ENCODE data around the gene EIF2B1. TPM values are rescaled to one million over a fixed set of nuclear protein-coding genes. Genes with fewer than 3 reads are reported as not detected.
"Not testable (repeated sequence)": the region's sequence is repeated elsewhere in the genome, so short reads cannot be mapped to it uniquely, and the experiment has no call there.

The EIF2B1 gene
- total RNA-seq, 8 experiments from 2014 or later = 27.9 to 52.2 (median 40.9) TPM

GRCh38 chr12:123607756-123608155 lies 25.7 kb downstream of the EIF2B1 start:
- H3K4me3 ChIP-seq = no peak overlapping the region
- WGBS, 10 experiments = 35 to 100% (median 57%) methylated on average over 1 to 4 of the region's 4 CpGs; no CpG with 5 or more reads in 5 of the 10 experiments
- in situ Hi-C loops (cut with MboI; ENCODE audit: low pct_unique_long_range_greater_than_20kb in 2 of 9, low sequenced_read_pairs in 9 of 9, unreplicated experiment in 9 of 9) = no loop called here
- H3K4me1 ChIP-seq (replicated peaks in 1 of 2) = peaks cover 7 to 8% of the 10 kb centered on the region in 2 donors
- ATAC-seq (replicated peaks in 6 of 8) = no peak
- no peak overlapping the region for H3K27ac ChIP-seq

- in situ Hi-C loops (cut with MboI; ENCODE audit: low pct_unique_long_range_greater_than_20kb in 2 of 9, low sequenced_read_pairs in 9 of 9, unreplicated experiment in 9 of 9) = not testable (repeated sequence)
- peak overlapping the region in 3 of 5 donors; percentile 85 to 87 (median 87) for H3K4me3 ChIP-seq
- WGBS, 10 experiments = 71 to 100% (median 93%) methylated on average over 1 to 9 of the region's 11 CpGs; no CpG with 5 or more reads in 1 of the 10 experiments
Observed at GRCh38 chr12:123603495-123603894, 30.0 kb downstream of the EIF2B1 start.

GRCh38 chr12:123602651-123603195 lies 30.8 kb downstream of the EIF2B1 start:
- WGBS, 10 experiments = 0 to 40% (median 17%) methylated on average over 1 to 6 of the region's 7 CpGs; no CpG with 5 or more reads in 1 of the 10 experiments
- Histone ChIP-seq H3K4me1 (replicated peaks in 1 of 2) (peaks cover 13 to 14% of the 10 kb centered on the region in 2 donors), H3K4me3 (peak overlapping the region; percentile 85 to 90 (median 87)), H3K27ac (peak overlapping the region; percentile 86 to 95)
- no peak for ATAC-seq (replicated peaks in 6 of 8)
- in situ Hi-C loops (cut with MboI; ENCODE audit: low pct_unique_long_range_greater_than_20kb in 2 of 9, low sequenced_read_pairs in 9 of 9, unreplicated experiment in 9 of 9) = no loop called here

More at GRCh38 chr12:123603495-123603894, 30.0 kb downstream of the EIF2B1 start:
- ATAC-seq (replicated peaks in 6 of 8); H3K27ac ChIP-seq: not testable (repeated sequence)
- peaks cover 13 to 14% of the 10 kb centered on the region in 2 donors for H3K4me1 ChIP-seq (replicated peaks in 1 of 2)

- in situ Hi-C loops (cut with MboI; ENCODE audit: low pct_unique_long_range_greater_than_20kb in 2 of 9, low sequenced_read_pairs in 9 of 9, unreplicated experiment in 9 of 9) = no loop called here
- Histone ChIP-seq H3K4me1 (replicated peaks in 1 of 2) (peaks cover 13 to 14% of the 10 kb centered on the region in 2 donors), H3K27ac (peak within 1 kb of the TSS; percentile 86 to 95), H3K4me3 (peak within 1 kb of the TSS; percentile 85 to 90 (median 87))
- peak; percentile 94 to 97 (median 95) for ATAC-seq (replicated peaks in 6 of 8)
- WGBS, 10 experiments = 0 to 5% (median 0%) methylated on average over 1 to 11 of the region's 81 CpGs; no CpG with 5 or more reads in 3 of the 10 experiments
Observed at GRCh38 chr12:123601602-123602489, 31.6 kb downstream of the EIF2B1 start, which contains the start of gene DDX55. Gene DDX55 (plus strand): TSS chr12:123602099. CDS start chr12:123602149, 50 bp downstream.

- Histone ChIP-seq H3K4me3 (no peak overlapping the region), H3K27ac (no peak overlapping the region), H3K4me1 (replicated peaks in 1 of 2) (peaks cover 13 to 14% of the 10 kb centered on the region in 2 donors)
- WGBS, 10 experiments = 29 to 100% (median 83%) methylated on average over 1 to 7 of the region's 7 CpGs; no CpG with 5 or more reads in 1 of the 10 experiments
- in situ Hi-C loops (cut with MboI; ENCODE audit: low pct_unique_long_range_greater_than_20kb in 2 of 9, low sequenced_read_pairs in 9 of 9, unreplicated experiment in 9 of 9) = no loop called here
- ATAC-seq (replicated peaks in 6 of 8) = no peak
Observed at GRCh38 chr12:123599721-123600120, 33.8 kb downstream of the EIF2B1 start.

GRCh38 chr12:123599310-123599709 lies 34.2 kb downstream of the EIF2B1 start:
- WGBS, 10 experiments = 92 to 100% (median 100%) methylated on average over 1 of the region's 1 CpG; no CpG with 5 or more reads in 3 of the 10 experiments
- H3K4me3 ChIP-seq = no peak overlapping the region
- peaks cover 13 to 14% of the 10 kb centered on the region in 2 donors for H3K4me1 ChIP-seq (replicated peaks in 1 of 2)
- in situ Hi-C loops (cut with MboI; ENCODE audit: low pct_unique_long_range_greater_than_20kb in 2 of 9, low sequenced_read_pairs in 9 of 9, unreplicated experiment in 9 of 9) = no loop called here
- ATAC-seq (replicated peaks in 6 of 8) = no peak
- no peak overlapping the region for H3K27ac ChIP-seq

GRCh38 chr12:123598522-123598921 lies 35.0 kb downstream of the EIF2B1 start:
- in situ Hi-C loops (cut with MboI; ENCODE audit: low pct_unique_long_range_greater_than_20kb in 2 of 9, low sequenced_read_pairs in 9 of 9, unreplicated experiment in 9 of 9) = no loop called here
- 76 to 100% (median 88%) methylated on average over 1 to 3 of the region's 3 CpGs; no CpG with 5 or more reads in 2 of the 10 experiments for WGBS, 10 experiments
- no peak for ATAC-seq (replicated peaks in 6 of 8)
- H3K27ac ChIP-seq = no peak overlapping the region
- no peak overlapping the region for H3K4me3 ChIP-seq
- H3K4me1 ChIP-seq (replicated peaks in 1 of 2) = peaks cover 13% of the 10 kb centered on the region in 2 donors

GRCh38 chr12:123597100-123597499 lies 36.4 kb downstream of the EIF2B1 start:
- 75 to 100% (median 97%) methylated on average over 1 to 3 of the region's 3 CpGs for WGBS, 10 experiments
- in situ Hi-C loops (cut with MboI; ENCODE audit: low pct_unique_long_range_greater_than_20kb in 2 of 9, low sequenced_read_pairs in 9 of 9, unreplicated experiment in 9 of 9) = no loop called here
- Histone ChIP-seq H3K4me3 (no peak overlapping the region), H3K4me1 (replicated peaks in 1 of 2) (peaks cover 4 to 7% of the 10 kb centered on the region in 2 donors), H3K27ac (no peak overlapping the region)
- no peak for ATAC-seq (replicated peaks in 6 of 8)

GRCh38 chr12:123595729-123596128 lies 37.8 kb downstream of the EIF2B1 start:
- ATAC-seq (replicated peaks in 6 of 8) = no peak
- Histone ChIP-seq H3K4me3 (no peak overlapping the region), H3K27ac (no peak overlapping the region), H3K4me1 (replicated peaks in 1 of 2) (peaks cover 0 to under 1% of the 10 kb centered on the region in 2 donors)
- in situ Hi-C loops (cut with MboI; ENCODE audit: low pct_unique_long_range_greater_than_20kb in 2 of 9, low sequenced_read_pairs in 9 of 9, unreplicated experiment in 9 of 9) = no loop called here

GRCh38 chr12:123591702-123592481 lies 41.6 kb downstream of the EIF2B1 start:
- Histone ChIP-seq H3K4me1 (replicated peaks in 1 of 2) (peaks cover 2 to 9% of the 10 kb centered on the region in 2 donors), H3K4me3 (no peak overlapping the region), H3K27ac (no peak overlapping the region)
- WGBS, 10 experiments = 62 to 100% (median 76%) methylated on average over 1 to 6 of the region's 8 CpGs; no CpG with 5 or more reads in 2 of the 10 experiments
- ATAC-seq (replicated peaks in 6 of 8) = no peak
- in situ Hi-C loops (cut with MboI; ENCODE audit: low pct_unique_long_range_greater_than_20kb in 2 of 9, low sequenced_read_pairs in 9 of 9, unreplicated experiment in 9 of 9) = no loop called here

- in situ Hi-C loops (cut with MboI; ENCODE audit: low pct_unique_long_range_greater_than_20kb in 2 of 9, low sequenced_read_pairs in 9 of 9, unreplicated experiment in 9 of 9) = no loop called here
- WGBS, 10 experiments = 81 to 100% (median 100%) methylated on average over 1 to 4 of the region's 4 CpGs; no CpG with 5 or more reads in 7 of the 10 experiments
- no peak for ATAC-seq (replicated peaks in 6 of 8)
- H3K27ac ChIP-seq = no peak overlapping the region
- H3K4me1 ChIP-seq (replicated peaks in 1 of 2) = peaks cover 13 to 15% of the 10 kb centered on the region in 2 donors
- no peak overlapping the region for H3K4me3 ChIP-seq
Observed at GRCh38 chr12:123580772-123581171, 52.7 kb downstream of the EIF2B1 start.

GRCh38 chr12:123578829-123579228 lies 54.7 kb downstream of the EIF2B1 start:
- H3K27ac ChIP-seq; in situ Hi-C loops (cut with MboI; ENCODE audit: low pct_unique_long_range_greater_than_20kb in 2 of 9, low sequenced_read_pairs in 9 of 9, unreplicated experiment in 9 of 9); H3K4me3 ChIP-seq; ATAC-seq (replicated peaks in 6 of 8): not testable (repeated sequence)
- 79 to 100% (median 100%) methylated on average over 1 to 4 of the region's 4 CpGs; no CpG with 5 or more reads in 1 of the 10 experiments for WGBS, 10 experiments
- peaks cover 8 to 12% of the 10 kb centered on the region in 2 donors for H3K4me1 ChIP-seq (replicated peaks in 1 of 2)
